ENCODE measurements around the gene DSCAM.
"Not testable (repeated sequence)": the region's sequence is repeated elsewhere in the genome, so short reads cannot be mapped to it uniquely, and the experiment has no call there.

The DSCAM gene

GRCh38 chr21:40463176-40463575 lies 383.8 kb downstream of the DSCAM start:
- no peak for DNase-seq (ENCODE audit: low read depth in 2 of 2)

- no peak for DNase-seq (ENCODE audit: low read depth in 2 of 2)
Measured at GRCh38 chr21:40461008-40461407, 385.9 kb downstream of the DSCAM start.

- DNase-seq (ENCODE audit: low read depth in 2 of 2): no peak
Measured at GRCh38 chr21:40457741-40458140, 389.2 kb downstream of the DSCAM start.

- DNase-seq (ENCODE audit: low read depth in 2 of 2): no peak
Measured at GRCh38 chr21:40454057-40454456, 392.9 kb downstream of the DSCAM start.

- no peak for DNase-seq (ENCODE audit: low read depth in 2 of 2)
Measured at GRCh38 chr21:40453183-40453582, 393.8 kb downstream of the DSCAM start.

- DNase-seq (ENCODE audit: low read depth in 2 of 2): no peak
Measured at GRCh38 chr21:40452548-40452947, 394.4 kb downstream of the DSCAM start.

GRCh38 chr21:40447016-40447415 lies 399.9 kb downstream of the DSCAM start:
- no peak for DNase-seq (ENCODE audit: low read depth in 2 of 2)

- no peak for DNase-seq (ENCODE audit: low read depth in 2 of 2)
Measured at GRCh38 chr21:40445349-40445921, 401.5 kb downstream of the DSCAM start.

- DNase-seq (ENCODE audit: low read depth in 2 of 2): not testable (repeated sequence)
Measured at GRCh38 chr21:40439581-40439980, 407.4 kb downstream of the DSCAM start.

GRCh38 chr21:40438616-40439015 lies 408.3 kb downstream of the DSCAM start:
- DNase-seq (ENCODE audit: low read depth in 2 of 2): no peak

- DNase-seq (ENCODE audit: low read depth in 2 of 2): no peak
Measured at GRCh38 chr21:40436261-40436660, 410.7 kb downstream of the DSCAM start.

GRCh38 chr21:40433538-40433937 lies 413.4 kb downstream of the DSCAM start:
- no peak for DNase-seq (ENCODE audit: low read depth in 2 of 2)

GRCh38 chr21:40425981-40426380 lies 421.0 kb downstream of the DSCAM start:
- DNase-seq (ENCODE audit: low read depth in 2 of 2): no peak

- DNase-seq (ENCODE audit: low read depth in 2 of 2): no peak
Measured at GRCh38 chr21:40422896-40423635, 423.9 kb downstream of the DSCAM start.

GRCh38 chr21:40421121-40421520 lies 425.8 kb downstream of the DSCAM start:
- no peak for DNase-seq (ENCODE audit: low read depth in 2 of 2)

GRCh38 chr21:40416572-40416971 lies 430.4 kb downstream of the DSCAM start:
- no peak for DNase-seq (ENCODE audit: low read depth in 2 of 2)

GRCh38 chr21:40408561-40408960 lies 438.4 kb downstream of the DSCAM start:
- DNase-seq (ENCODE audit: low read depth in 2 of 2): no peak

- no peak for DNase-seq (ENCODE audit: low read depth in 2 of 2)
Measured at GRCh38 chr21:40404396-40404800, 442.6 kb downstream of the DSCAM start.

GRCh38 chr21:40402884-40403582 lies 443.9 kb downstream of the DSCAM start:
- DNase-seq (ENCODE audit: low read depth in 2 of 2): no peak

- no peak for DNase-seq (ENCODE audit: low read depth in 2 of 2)
Measured at GRCh38 chr21:40395732-40396131, 451.2 kb downstream of the DSCAM start.

- DNase-seq (ENCODE audit: low read depth in 2 of 2): no peak
Measured at GRCh38 chr21:40393066-40393465, 453.9 kb downstream of the DSCAM start.

GRCh38 chr21:40388046-40388445 lies 458.9 kb downstream of the DSCAM start:
- DNase-seq (ENCODE audit: low read depth in 2 of 2): no peak
